ENCODE measurements around the gene MADD.

Gene MADD

GRCh38 chr11:47253660-47254059, 16.3 kb upstream of the MADD start:
- DNase-seq = no peak

- no peak for DNase-seq
Observed at GRCh38 chr11:47254386-47254785, 15.5 kb upstream of the MADD start.

GRCh38 chr11:47256374-47256773, 13.6 kb upstream of the MADD start:
- no peak for DNase-seq

GRCh38 chr11:47257177-47257516, 12.8 kb upstream of the MADD start:
- no peak for DNase-seq

GRCh38 chr11:47257517-47258316, 12.2 kb upstream of the MADD start, which contains the start of gene NR1H3:
Gene NR1H3 (plus strand): TSS chr11:47257996. CDS start chr11:47259217, 1,221 bp downstream.
- DNase-seq = no peak

GRCh38 chr11:47258317-47258902, 11.5 kb upstream of the MADD start:
- no peak for DNase-seq

- DNase-seq = peak; percentile 42
Observed at GRCh38 chr11:47259232-47259977, 10.5 kb upstream of the MADD start.

- no peak for DNase-seq
Observed at GRCh38 chr11:47260366-47260765, 9.6 kb upstream of the MADD start.

- DNase-seq = no peak
Observed at GRCh38 chr11:47261291-47261800, 8.6 kb upstream of the MADD start.

- DNase-seq = no peak
Observed at GRCh38 chr11:47264119-47264518, 5.8 kb upstream of the MADD start.

GRCh38 chr11:47264521-47264920, 5.4 kb upstream of the MADD start:
- DNase-seq = no peak

- no peak for DNase-seq
Observed at GRCh38 chr11:47267876-47268275, 2.1 kb upstream of the MADD start.

- no peak for DNase-seq
Observed at GRCh38 chr11:47268448-47269001, 1.4 kb upstream of the MADD start.

GRCh38 chr11:47269002-47269828, 718 bp upstream of the MADD start:
- peak; percentile 91 for DNase-seq

GRCh38 chr11:47270331-47271271, 668 bp downstream of the MADD start:
- peak; percentile 66 for DNase-seq

GRCh38 chr11:47271328-47271727, 1.4 kb downstream of the MADD start:
- peak; percentile 6 for DNase-seq

- no peak for DNase-seq
Observed at GRCh38 chr11:47271961-47272661, 2.2 kb downstream of the MADD start.

GRCh38 chr11:47272706-47273105, 2.8 kb downstream of the MADD start:
- peak; percentile 9 for DNase-seq

- DNase-seq = no peak
Observed at GRCh38 chr11:47274495-47275235, 4.7 kb downstream of the MADD start.

- no peak for DNase-seq
Observed at GRCh38 chr11:47276923-47277322, 7.0 kb downstream of the MADD start.

Data from activated CD4-positive, alpha-beta T cell treated with anti-CD3 and anti-CD28 coated beads, Interleukin-2, Interleukin-6, amounts not matched to agents 100 ng/mL and 50 ng/mL, durations not matched to agents 16 hours and 8 hours (primary cell).